Measurements from ENCODE around the gene DHX9.

DNA sequence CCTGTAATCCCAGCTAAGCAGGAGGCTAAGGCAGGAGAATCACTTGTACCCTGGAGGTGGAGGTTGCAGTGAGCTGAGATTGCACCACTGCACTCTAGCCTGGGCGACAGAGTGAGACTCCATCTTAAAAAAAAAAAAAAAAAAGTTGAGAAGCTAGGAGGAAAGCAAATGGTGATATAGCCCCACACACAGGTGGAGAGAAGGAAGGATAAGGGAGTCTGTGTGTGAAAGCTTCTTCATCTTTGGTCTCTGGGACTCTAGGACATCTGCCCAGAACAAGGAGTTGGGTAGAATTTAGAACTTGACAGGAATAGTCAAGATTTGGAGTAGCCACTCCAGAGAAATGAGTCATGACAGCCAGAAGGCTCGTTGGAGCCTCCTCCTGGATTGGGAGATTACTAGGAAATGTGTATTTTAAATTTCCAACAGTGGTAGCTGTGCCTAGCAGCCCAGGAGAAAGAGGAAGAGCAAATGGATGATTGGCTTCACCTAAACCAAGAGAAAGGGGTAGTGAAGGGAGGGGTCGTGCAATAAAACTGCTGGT, 29.7 kb upstream of the DHX9 start:
- no peak for TF ChIP-seq POLR2AphosphoS5 (IDR thresholded peaks at IDR 0.05; ENCODE audit: low read depth, low read length)
- no peak for TF ChIP-seq FOXP2 (optimal IDR thresholded peaks at IDR 0.05; ENCODE audit: borderline replicate concordance, extremely low read depth, extremely low read length, insufficient read depth)
- TF ChIP-seq, protein P1, sequence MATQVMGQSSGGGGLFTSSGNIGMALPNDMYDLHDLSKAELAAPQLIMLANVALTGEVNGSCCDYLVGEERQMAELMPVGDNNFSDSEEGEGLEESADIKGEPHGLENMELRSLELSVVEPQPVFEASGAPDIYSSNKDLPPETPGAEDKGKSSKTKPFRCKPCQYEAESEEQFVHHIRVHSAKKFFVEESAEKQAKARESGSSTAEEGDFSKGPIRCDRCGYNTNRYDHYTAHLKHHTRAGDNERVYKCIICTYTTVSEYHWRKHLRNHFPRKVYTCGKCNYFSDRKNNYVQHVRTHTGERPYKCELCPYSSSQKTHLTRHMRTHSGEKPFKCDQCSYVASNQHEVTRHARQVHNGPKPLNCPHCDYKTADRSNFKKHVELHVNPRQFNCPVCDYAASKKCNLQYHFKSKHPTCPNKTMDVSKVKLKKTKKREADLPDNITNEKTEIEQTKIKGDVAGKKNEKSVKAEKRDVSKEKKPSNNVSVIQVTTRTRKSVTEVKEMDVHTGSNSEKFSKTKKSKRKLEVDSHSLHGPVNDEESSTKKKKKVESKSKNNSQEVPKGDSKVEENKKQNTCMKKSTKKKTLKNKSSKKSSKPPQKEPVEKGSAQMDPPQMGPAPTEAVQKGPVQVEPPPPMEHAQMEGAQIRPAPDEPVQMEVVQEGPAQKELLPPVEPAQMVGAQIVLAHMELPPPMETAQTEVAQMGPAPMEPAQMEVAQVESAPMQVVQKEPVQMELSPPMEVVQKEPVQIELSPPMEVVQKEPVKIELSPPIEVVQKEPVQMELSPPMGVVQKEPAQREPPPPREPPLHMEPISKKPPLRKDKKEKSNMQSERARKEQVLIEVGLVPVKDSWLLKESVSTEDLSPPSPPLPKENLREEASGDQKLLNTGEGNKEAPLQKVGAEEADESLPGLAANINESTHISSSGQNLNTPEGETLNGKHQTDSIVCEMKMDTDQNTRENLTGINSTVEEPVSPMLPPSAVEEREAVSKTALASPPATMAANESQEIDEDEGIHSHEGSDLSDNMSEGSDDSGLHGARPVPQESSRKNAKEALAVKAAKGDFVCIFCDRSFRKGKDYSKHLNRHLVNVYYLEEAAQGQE (IDR thresholded peaks at IDR 0.05; ENCODE audit: insufficient read depth in 1 of 2, low read depth in 2 of 2, low read length in 2 of 2): no peak
- TF ChIP-seq SIN3A (IDR thresholded peaks at IDR 0.05; ENCODE audit: borderline replicate concordance, insufficient read depth, low read length): no peak
